Calu3 (cell line): ENCODE results near the gene PLA2G4A. TPM values are rescaled to one million over a fixed set of nuclear protein-coding genes. Genes with fewer than 3 reads are reported as not detected.

ENCODE experiments used
- BruUV-seq: library from RNA; stranded (reverse); fragments of 400-500 nt; replicated peaks from 2 replicates; lab custom pipeline; 2021; lab: Mats Ljungman, UMichigan
- CTCF ChIA-PET: fragments of 300-600 bp; sonication (Branson Sonifier 250); formaldehyde crosslinking; loops from one replicate; lab custom pipeline; 2022; ENCODE audit warnings: antibody characterized with exemption; lab: Charles Lee
- DNase-seq: peaks from one replicate; pipeline ENCODE4 v3.0.0; 2022
- H3K27ac Mint-ChIP-seq: one replicate; pipeline ENCODE4 v1.8.0; 2022; ENCODE audit warnings: mixed read lengths; ENCODE audit not compliant: unreplicated experiment
- H3K27me3 Mint-ChIP-seq: one replicate; pipeline ENCODE4 v1.8.0; 2022; ENCODE audit warnings: mixed read lengths; ENCODE audit not compliant: unreplicated experiment
- H3K36me3 Mint-ChIP-seq: one replicate; pipeline ENCODE4 v1.8.0; 2022; ENCODE audit warnings: mild to moderate bottlenecking, moderate library complexity, mixed read lengths; ENCODE audit not compliant: insufficient read depth, unreplicated experiment
- H3K4me1 Mint-ChIP-seq: one replicate; pipeline ENCODE4 v1.8.0; 2022; ENCODE audit warnings: mild to moderate bottlenecking, low read depth, mixed read lengths; ENCODE audit not compliant: unreplicated experiment
- H3K4me3 Mint-ChIP-seq: one replicate; pipeline ENCODE4 v1.8.0; 2022; ENCODE audit warnings: mild to moderate bottlenecking, low read depth, moderate library complexity, mixed read lengths; ENCODE audit not compliant: unreplicated experiment
- H3K9me3 Mint-ChIP-seq: one replicate; pipeline ENCODE4 v1.8.0; 2022; ENCODE audit warnings: low read depth, mixed read lengths; ENCODE audit not compliant: unreplicated experiment
- intact Hi-C: fragments of 100-400 bp; cut with micrococcal nuclease; formaldehyde crosslinking; loops from one replicate; pipeline ENCODE4 v1.10.0; 2022; ENCODE audit not compliant: unreplicated experiment
- total RNA-seq: library from RNA; stranded (reverse); gene quantifications from 2 replicates; pipeline ENCODE4 v1.2.3, GENCODE V29; 2022
- TF ChIP-seq, protein P1 (sequence below): fragments of 200-600 bp; IDR thresholded peaks from one replicate; pipeline ENCODE4 v1.8.0; 2022; ENCODE audit warnings: antibody characterized with exemption; ENCODE audit not compliant: unreplicated experiment

The PLA2G4A gene
- total RNA-seq, 1 experiment from 2014 or later = 36.0 TPM

DNA sequence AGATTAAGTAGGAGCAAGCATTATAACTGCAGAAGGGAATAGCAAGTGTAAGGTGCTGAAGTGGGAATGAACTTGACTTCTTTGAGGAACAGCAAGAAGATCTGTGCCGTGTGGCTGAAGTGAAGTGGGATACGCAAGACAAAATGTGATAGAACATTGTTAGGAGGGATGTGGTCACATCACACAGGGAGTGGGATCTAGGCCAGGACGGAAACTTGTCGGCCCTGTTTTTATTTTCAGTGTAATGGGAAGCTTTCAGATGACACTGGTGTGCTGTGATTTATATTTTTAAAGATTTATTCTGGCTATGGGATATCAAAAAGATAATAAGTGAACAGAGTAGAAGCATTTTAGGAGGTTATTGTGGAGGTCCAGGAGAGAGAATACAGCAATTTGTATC, 116.4 kb downstream of the PLA2G4A start:
- peaks cover 35% of the 10 kb centered on the region for H3K4me1 Mint-ChIP-seq
- intact Hi-C loops = no loop called here
- no peaks in the 10 kb centered on the region for H3K36me3 Mint-ChIP-seq
- TF ChIP-seq, protein P1, sequence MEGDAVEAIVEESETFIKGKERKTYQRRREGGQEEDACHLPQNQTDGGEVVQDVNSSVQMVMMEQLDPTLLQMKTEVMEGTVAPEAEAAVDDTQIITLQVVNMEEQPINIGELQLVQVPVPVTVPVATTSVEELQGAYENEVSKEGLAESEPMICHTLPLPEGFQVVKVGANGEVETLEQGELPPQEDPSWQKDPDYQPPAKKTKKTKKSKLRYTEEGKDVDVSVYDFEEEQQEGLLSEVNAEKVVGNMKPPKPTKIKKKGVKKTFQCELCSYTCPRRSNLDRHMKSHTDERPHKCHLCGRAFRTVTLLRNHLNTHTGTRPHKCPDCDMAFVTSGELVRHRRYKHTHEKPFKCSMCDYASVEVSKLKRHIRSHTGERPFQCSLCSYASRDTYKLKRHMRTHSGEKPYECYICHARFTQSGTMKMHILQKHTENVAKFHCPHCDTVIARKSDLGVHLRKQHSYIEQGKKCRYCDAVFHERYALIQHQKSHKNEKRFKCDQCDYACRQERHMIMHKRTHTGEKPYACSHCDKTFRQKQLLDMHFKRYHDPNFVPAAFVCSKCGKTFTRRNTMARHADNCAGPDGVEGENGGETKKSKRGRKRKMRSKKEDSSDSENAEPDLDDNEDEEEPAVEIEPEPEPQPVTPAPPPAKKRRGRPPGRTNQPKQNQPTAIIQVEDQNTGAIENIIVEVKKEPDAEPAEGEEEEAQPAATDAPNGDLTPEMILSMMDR = no peak
- no peak overlapping the region for H3K4me3 Mint-ChIP-seq
- DNase-seq = no peak
- H3K27me3 Mint-ChIP-seq = no peaks in the 10 kb centered on the region
- no TSS peak for BruUV-seq
- H3K9me3 Mint-ChIP-seq = peaks cover 3% of the 10 kb centered on the region
- CTCF ChIA-PET = no interaction called here
- H3K27ac Mint-ChIP-seq = no peak overlapping the region

DNA sequence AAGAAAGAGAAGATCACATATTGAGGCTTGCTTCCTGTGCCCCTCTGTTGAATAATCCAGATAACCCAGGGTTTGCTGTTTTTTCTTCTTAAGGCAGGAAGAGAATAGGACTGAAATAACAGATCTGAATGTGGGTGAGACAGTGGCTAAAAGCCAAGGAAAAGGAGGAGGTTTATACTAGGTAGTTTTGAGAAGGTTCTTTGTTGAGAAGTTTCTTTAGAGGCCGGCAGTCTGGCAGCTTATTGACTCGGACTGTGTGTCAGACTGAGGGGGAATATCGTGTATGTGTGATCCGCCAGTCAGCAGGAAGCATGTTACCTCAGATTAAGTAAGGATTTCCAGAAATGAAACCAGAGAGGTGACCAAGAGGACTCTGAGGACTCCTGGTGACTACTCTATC, 119.8 kb downstream of the PLA2G4A start:
- peak; percentile 60 for DNase-seq
- no peaks in the 10 kb centered on the region for H3K36me3 Mint-ChIP-seq
- TF ChIP-seq, protein P1 = no peak
- H3K4me3 Mint-ChIP-seq = peak overlapping the region; percentile 29
- no peaks in the 10 kb centered on the region for H3K27me3 Mint-ChIP-seq
- intact Hi-C loops = no loop called here
- peaks cover 42% of the 10 kb centered on the region for H3K4me1 Mint-ChIP-seq
- CTCF ChIA-PET = no interaction called here
- peaks cover 3% of the 10 kb centered on the region for H3K9me3 Mint-ChIP-seq
- H3K27ac Mint-ChIP-seq = peak overlapping the region; percentile 89
- no TSS peak for BruUV-seq

- peak overlapping the region; percentile 89 for H3K27ac Mint-ChIP-seq
- CTCF ChIA-PET = interaction anchor here (0.7 kb wide), 1 partner anchor 273 kb away, joined by 3 read pairs; no protein-coding TSS in a partner anchor
- intact Hi-C loops = no loop called here
These were observed 120.4 kb downstream of the PLA2G4A start for GRCh38 chr1:186949173-186949572.

DNA sequence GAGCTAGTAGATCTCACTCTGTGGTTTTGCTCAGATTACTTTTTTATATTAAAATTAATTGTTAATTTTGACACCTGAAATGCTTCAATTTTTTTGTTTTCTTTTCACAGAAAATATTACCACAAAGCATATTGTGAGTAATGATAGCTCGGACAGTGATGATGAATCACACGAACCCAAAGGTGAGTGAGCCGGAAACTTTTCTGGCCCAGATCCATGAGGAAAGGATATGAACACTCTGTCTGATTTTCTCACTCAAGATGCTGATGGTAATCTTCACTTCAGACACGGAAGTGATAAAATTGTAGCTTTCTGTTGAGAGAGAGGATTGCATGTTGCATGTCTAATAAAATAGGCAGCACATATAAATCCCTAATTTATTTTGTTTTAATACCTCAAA, 121.8 kb downstream of the PLA2G4A start:
- no peaks in the 10 kb centered on the region for H3K36me3 Mint-ChIP-seq
- no TSS peak for BruUV-seq
- peak; percentile 43 for DNase-seq
- no peaks in the 10 kb centered on the region for H3K9me3 Mint-ChIP-seq
- H3K27me3 Mint-ChIP-seq = no peaks in the 10 kb centered on the region
- H3K4me1 Mint-ChIP-seq = peaks cover 25% of the 10 kb centered on the region
- CTCF ChIA-PET = interaction anchor here (0.6 to 0.8 kb wide), 2 partner anchors 228 to 306 kb away, joined by 3 to 7 read pairs; no protein-coding TSS in a partner anchor
- intact Hi-C loops = no loop called here
- TF ChIP-seq, protein P1 = no peak
- H3K4me3 Mint-ChIP-seq = no peak overlapping the region
- H3K27ac Mint-ChIP-seq = no peak overlapping the region

More at GRCh38 chr1:186949173-186949572, 120.4 kb downstream of the PLA2G4A start:
- no peaks in the 10 kb centered on the region for H3K36me3 Mint-ChIP-seq
- BruUV-seq = no TSS peak
- H3K4me3 Mint-ChIP-seq = peak overlapping the region; percentile 29
- peaks cover 36% of the 10 kb centered on the region for H3K4me1 Mint-ChIP-seq
- H3K27me3 Mint-ChIP-seq = no peaks in the 10 kb centered on the region
- no peak for DNase-seq
- no peaks in the 10 kb centered on the region for H3K9me3 Mint-ChIP-seq
- TF ChIP-seq, protein P1 = no peak
